Measurements from ENCODE around the gene STON2. TPM values are rescaled to one million over a fixed set of nuclear protein-coding genes. Genes with fewer than 3 reads are reported as not detected.

Gene STON2
- total RNA-seq, 1 experiment from 2014 or later: 28.2 TPM

GRCh38 chr14:81326451-81326850 is 73.7 kb downstream of the STON2 start:
- DNase-seq: no peak
- intact Hi-C loops (cut with micrococcal nuclease; ENCODE audit: unreplicated experiment): no loop called here
- Mint-ChIP-seq H3K9me3 (ENCODE audit: low read depth, unreplicated experiment) (no peaks in the 10 kb centered on the region), H3K27me3 (ENCODE audit: unreplicated experiment) (no peaks in the 10 kb centered on the region), H3K27ac (ENCODE audit: unreplicated experiment) (no peak overlapping the region), H3K4me1 (ENCODE audit: low read depth, unreplicated experiment) (peaks cover 48% of the 10 kb centered on the region), H3K36me3 (ENCODE audit: insufficient read depth, unreplicated experiment) (peaks cover 16% of the 10 kb centered on the region), H3K4me3 (ENCODE audit: low read depth, unreplicated experiment) (no peak overlapping the region)
- BruUV-seq (replicated peaks): no TSS peak
- CTCF ChIA-PET: no interaction called here
- TF ChIP-seq, protein P1, sequence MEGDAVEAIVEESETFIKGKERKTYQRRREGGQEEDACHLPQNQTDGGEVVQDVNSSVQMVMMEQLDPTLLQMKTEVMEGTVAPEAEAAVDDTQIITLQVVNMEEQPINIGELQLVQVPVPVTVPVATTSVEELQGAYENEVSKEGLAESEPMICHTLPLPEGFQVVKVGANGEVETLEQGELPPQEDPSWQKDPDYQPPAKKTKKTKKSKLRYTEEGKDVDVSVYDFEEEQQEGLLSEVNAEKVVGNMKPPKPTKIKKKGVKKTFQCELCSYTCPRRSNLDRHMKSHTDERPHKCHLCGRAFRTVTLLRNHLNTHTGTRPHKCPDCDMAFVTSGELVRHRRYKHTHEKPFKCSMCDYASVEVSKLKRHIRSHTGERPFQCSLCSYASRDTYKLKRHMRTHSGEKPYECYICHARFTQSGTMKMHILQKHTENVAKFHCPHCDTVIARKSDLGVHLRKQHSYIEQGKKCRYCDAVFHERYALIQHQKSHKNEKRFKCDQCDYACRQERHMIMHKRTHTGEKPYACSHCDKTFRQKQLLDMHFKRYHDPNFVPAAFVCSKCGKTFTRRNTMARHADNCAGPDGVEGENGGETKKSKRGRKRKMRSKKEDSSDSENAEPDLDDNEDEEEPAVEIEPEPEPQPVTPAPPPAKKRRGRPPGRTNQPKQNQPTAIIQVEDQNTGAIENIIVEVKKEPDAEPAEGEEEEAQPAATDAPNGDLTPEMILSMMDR (IDR thresholded peaks at IDR 0.05; ENCODE audit: unreplicated experiment): no peak

GRCh38 chr14:81324011-81324410 is 76.1 kb downstream of the STON2 start:
- H3K4me3 Mint-ChIP-seq (ENCODE audit: low read depth, unreplicated experiment): peak overlapping the region; percentile 73
- H3K4me1 Mint-ChIP-seq (ENCODE audit: low read depth, unreplicated experiment): peaks cover 48% of the 10 kb centered on the region

DNA sequence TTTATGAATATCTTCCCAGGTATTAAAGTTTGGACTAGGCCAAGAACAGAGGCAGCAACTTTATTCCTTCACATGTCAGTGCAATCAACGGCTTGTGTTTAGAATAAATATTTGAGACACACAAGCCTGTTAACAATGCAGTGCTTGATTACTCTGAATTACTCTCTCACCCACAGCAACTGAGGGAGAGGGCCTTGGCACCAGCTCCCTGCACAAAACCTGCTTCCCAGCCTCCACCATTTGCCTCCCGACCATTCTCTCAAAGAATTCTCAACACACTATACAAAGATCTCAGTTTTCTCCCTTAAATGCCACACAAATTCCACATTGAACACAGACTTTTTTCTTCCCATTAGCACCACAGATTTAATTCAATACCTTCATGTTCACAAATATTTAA is 77.0 kb downstream of the STON2 start:
- Mint-ChIP-seq H3K36me3 (ENCODE audit: insufficient read depth, unreplicated experiment) (peaks cover 21% of the 10 kb centered on the region), H3K4me1 (ENCODE audit: low read depth, unreplicated experiment) (peaks cover 48% of the 10 kb centered on the region), H3K4me3 (ENCODE audit: low read depth, unreplicated experiment) (peak overlapping the region; percentile 73), H3K27ac (ENCODE audit: unreplicated experiment) (peak overlapping the region; percentile 66), H3K27me3 (ENCODE audit: unreplicated experiment) (no peaks in the 10 kb centered on the region), H3K9me3 (ENCODE audit: low read depth, unreplicated experiment) (no peaks in the 10 kb centered on the region)
- no TSS peak for BruUV-seq (replicated peaks)
- intact Hi-C loops (cut with micrococcal nuclease; ENCODE audit: unreplicated experiment): loop anchor here (2.0 to 5.0 kb wide), 3 partner anchors 20 to 78 kb away; partner anchors contain the start of gene STON2
- TF ChIP-seq, protein P1 (IDR thresholded peaks at IDR 0.05; ENCODE audit: unreplicated experiment): no peak
- CTCF ChIA-PET: interaction anchor here (1.5 kb wide), 1 partner anchor 28 kb away, joined by 3 read pairs; no protein-coding TSS in a partner anchor
- DNase-seq: no peak

More at GRCh38 chr14:81324011-81324410, 76.1 kb downstream of the STON2 start:
- Mint-ChIP-seq H3K27ac (ENCODE audit: unreplicated experiment) (peak overlapping the region; percentile 66), H3K9me3 (ENCODE audit: low read depth, unreplicated experiment) (no peaks in the 10 kb centered on the region), H3K36me3 (ENCODE audit: insufficient read depth, unreplicated experiment) (peaks cover 21% of the 10 kb centered on the region), H3K27me3 (ENCODE audit: unreplicated experiment) (no peaks in the 10 kb centered on the region)
- TF ChIP-seq, protein P1 (IDR thresholded peaks at IDR 0.05; ENCODE audit: unreplicated experiment): no peak
- DNase-seq: peak; percentile 73
- no TSS peak for BruUV-seq (replicated peaks)
- intact Hi-C loops (cut with micrococcal nuclease; ENCODE audit: unreplicated experiment): loop anchor here (5.0 kb wide), 1 partner anchor 57 kb away; no protein-coding TSS in a partner anchor
- CTCF ChIA-PET: interaction anchor here (1.5 kb wide), 1 partner anchor 27 kb away, joined by 3 read pairs; no protein-coding TSS in a partner anchor

GRCh38 chr14:81319946-81320345 is 80.2 kb downstream of the STON2 start:
- intact Hi-C loops (cut with micrococcal nuclease; ENCODE audit: unreplicated experiment): loop anchor here (5.0 kb wide), 1 partner anchor 53 kb away; no protein-coding TSS in a partner anchor
- Mint-ChIP-seq H3K4me1 (ENCODE audit: low read depth, unreplicated experiment) (peaks cover 27% of the 10 kb centered on the region), H3K27ac (ENCODE audit: unreplicated experiment) (no peak overlapping the region)

More at GRCh38 chr14:81319946-81320345, 80.2 kb downstream of the STON2 start:
- Mint-ChIP-seq H3K36me3 (ENCODE audit: insufficient read depth, unreplicated experiment) (peaks cover 21% of the 10 kb centered on the region), H3K9me3 (ENCODE audit: low read depth, unreplicated experiment) (no peaks in the 10 kb centered on the region), H3K27me3 (ENCODE audit: unreplicated experiment) (no peaks in the 10 kb centered on the region), H3K4me3 (ENCODE audit: low read depth, unreplicated experiment) (no peak overlapping the region)
- BruUV-seq (replicated peaks): no TSS peak
- no peak for DNase-seq
- CTCF ChIA-PET: no interaction called here
- TF ChIP-seq, protein P1 (IDR thresholded peaks at IDR 0.05; ENCODE audit: unreplicated experiment): no peak

Measured in Calu3 (cell line).